NT2/D1 (cell line): Measurements from ENCODE around the gene CEACAM5.
"Not testable (repeated sequence)": the region's sequence is repeated elsewhere in the genome, so short reads cannot be mapped to it uniquely, and the experiment has no call there.

Experiments used
- DNase-seq: peaks from one replicate; pipeline ENCODE4 v3.0.0-alpha.2; 2011; ENCODE audit warnings: low read depth, low spot score
- H3K27me3 ChIP-seq: 2 replicates; pipeline ENCODE4 v1.6.0; 2011; ENCODE audit warnings: mild to moderate bottlenecking; ENCODE audit not compliant: insufficient read length, insufficient read depth
- H3K36me3 ChIP-seq: 2 replicates; pipeline ENCODE4 v1.6.1; 2011; ENCODE audit warnings: mild to moderate bottlenecking, low read length, mixed read lengths; ENCODE audit not compliant: insufficient read depth, insufficient read length
- H3K4me1 ChIP-seq: 2 replicates; pipeline ENCODE4 v1.5.1; 2011; ENCODE audit not compliant: insufficient read depth, insufficient read length
- H3K4me3 ChIP-seq: 2 replicates; pipeline ENCODE4 v1.5.1; 2011; ENCODE audit warnings: low read depth; ENCODE audit not compliant: insufficient read length
- H3K9ac ChIP-seq: 2 replicates; pipeline ENCODE4 v1.6.0; 2011; ENCODE audit warnings: low read depth; ENCODE audit not compliant: insufficient read length
- H3K9me3 ChIP-seq: 2 replicates; pipeline ENCODE4 v1.5.1; 2011; ENCODE audit warnings: mild to moderate bottlenecking, low read length; ENCODE audit not compliant: insufficient read depth
- SUZ12 ChIP-seq: IDR thresholded peaks from 2 replicates; pipeline ENCODE4 v1.6.1; 2011; ENCODE audit not compliant: insufficient read length, insufficient read depth; ENCODE audit errors: extremely low read depth
- YY1 ChIP-seq: IDR thresholded peaks from 2 replicates; pipeline ENCODE4 v1.6.1; 2011; ENCODE audit not compliant: insufficient read length, insufficient read depth
- ZNF274 ChIP-seq: IDR thresholded peaks from 2 replicates; pipeline ENCODE4 v1.6.1; 2011; ENCODE audit warnings: mild to moderate bottlenecking, low read depth, low read length

The CEACAM5 gene

DNA sequence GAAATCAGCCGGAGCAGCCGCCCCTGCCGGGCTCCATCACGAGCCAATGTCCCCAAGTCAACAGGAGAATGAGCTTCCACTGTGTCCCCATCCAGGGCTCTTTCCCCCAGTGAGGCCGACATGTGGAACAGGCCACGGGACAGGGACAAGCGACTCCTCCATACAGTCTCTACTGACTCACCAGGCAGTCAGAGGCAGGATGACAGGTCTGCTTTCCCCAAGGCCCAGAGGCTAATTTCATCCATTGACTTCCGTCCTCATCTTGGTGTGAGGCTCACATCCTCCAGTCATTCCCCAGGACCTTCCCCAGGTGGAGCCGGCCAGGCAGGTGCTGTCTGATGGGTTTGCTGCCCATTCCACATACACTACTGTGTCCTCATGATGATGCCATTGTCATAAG is 50.4 kb downstream of the CEACAM5 start:
- no peak for TF ChIP-seq SUZ12
- Histone ChIP-seq H3K36me3 (no peaks in the 10 kb centered on the region), H3K27me3 (peaks cover 43% of the 10 kb centered on the region), H3K4me3 (no peak overlapping the region), H3K9ac (no peak overlapping the region), H3K9me3 (no peaks in the 10 kb centered on the region), H3K4me1 (no peaks in the 10 kb centered on the region)
- DNase-seq = no peak

DNA sequence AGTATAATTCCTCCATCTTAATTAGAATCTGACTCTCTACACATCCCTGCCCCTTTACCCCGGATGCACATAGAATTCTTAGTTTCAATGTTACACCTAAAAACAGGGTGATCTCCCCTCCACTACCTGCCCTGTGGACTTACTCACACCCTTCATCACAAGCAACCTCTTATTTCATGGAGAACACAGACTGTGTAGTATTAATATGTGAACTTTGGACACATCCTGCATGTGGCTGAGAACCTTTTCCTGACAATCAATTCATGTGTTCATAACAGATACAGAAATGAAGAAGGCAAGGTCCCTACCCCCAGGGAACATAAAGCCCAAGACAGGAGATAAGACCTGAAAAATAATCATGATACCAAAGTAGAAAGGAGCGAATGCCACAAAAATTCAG is 58.7 kb downstream of the CEACAM5 start:
- Histone ChIP-seq H3K4me3 (no peak overlapping the region), H3K27me3 (peaks cover 30% of the 10 kb centered on the region), H3K4me1 (no peaks in the 10 kb centered on the region), H3K9ac (no peak overlapping the region), H3K36me3 (no peaks in the 10 kb centered on the region), H3K9me3 (peaks cover 5% of the 10 kb centered on the region; the same call in 1 of the 2 replicates)
- no peak for TF ChIP-seq ZNF274
- TF ChIP-seq YY1 = no peak
- TF ChIP-seq SUZ12 = no peak
- no peak for DNase-seq

DNA sequence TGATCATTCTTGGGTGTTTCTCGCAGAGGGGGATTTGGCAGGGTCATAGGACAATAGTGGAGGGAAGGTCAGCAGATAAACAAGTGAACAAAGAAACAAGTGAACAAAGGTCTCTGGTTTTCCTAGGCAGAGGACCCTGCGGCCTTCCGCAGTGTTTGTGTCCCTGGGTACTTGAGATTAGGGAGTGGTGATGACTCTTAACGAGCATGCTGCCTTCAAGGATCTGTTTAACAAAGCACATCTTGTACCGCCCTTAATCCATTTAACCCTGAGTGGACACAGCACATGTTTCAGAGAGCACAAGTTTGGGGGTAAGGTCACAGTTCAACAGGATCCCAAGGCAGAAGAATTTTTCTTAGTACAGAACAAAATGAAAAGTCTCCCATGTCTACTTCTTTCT is 59.7 kb downstream of the CEACAM5 start:
- not testable (repeated sequence) for H3K9ac ChIP-seq, H3K9me3 ChIP-seq, H3K4me1 ChIP-seq, H3K36me3 ChIP-seq, DNase-seq, H3K4me3 ChIP-seq
- H3K27me3 ChIP-seq = peaks cover 20% of the 10 kb centered on the region

DNA sequence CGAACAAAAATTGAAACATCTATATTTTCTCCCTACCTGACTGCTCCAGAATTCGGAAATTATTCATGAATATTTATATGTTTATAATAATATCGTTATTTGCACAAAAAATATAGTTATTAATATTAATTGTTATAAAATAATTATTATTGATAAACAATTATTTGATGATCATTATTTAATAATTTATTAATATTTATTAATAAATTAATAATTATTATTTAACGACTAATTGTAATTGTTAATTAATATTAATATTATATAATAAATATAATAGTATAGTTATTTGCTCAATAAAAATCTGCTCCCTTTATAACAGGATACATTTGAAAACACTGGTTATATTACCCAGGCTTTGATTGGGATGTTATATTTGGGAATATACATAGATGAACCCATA is 61.2 kb downstream of the CEACAM5 start:
- Histone ChIP-seq H3K9ac (no peak overlapping the region), H3K36me3 (no peaks in the 10 kb centered on the region), H3K9me3 (peaks cover 5% of the 10 kb centered on the region; the same call in 1 of the 2 replicates), H3K4me1 (no peaks in the 10 kb centered on the region), H3K27me3 (peaks cover 11% of the 10 kb centered on the region), H3K4me3 (no peak overlapping the region)
- no peak for DNase-seq
- TF ChIP-seq ZNF274 (no peak), YY1 (no peak), SUZ12 (no peak)

DNA sequence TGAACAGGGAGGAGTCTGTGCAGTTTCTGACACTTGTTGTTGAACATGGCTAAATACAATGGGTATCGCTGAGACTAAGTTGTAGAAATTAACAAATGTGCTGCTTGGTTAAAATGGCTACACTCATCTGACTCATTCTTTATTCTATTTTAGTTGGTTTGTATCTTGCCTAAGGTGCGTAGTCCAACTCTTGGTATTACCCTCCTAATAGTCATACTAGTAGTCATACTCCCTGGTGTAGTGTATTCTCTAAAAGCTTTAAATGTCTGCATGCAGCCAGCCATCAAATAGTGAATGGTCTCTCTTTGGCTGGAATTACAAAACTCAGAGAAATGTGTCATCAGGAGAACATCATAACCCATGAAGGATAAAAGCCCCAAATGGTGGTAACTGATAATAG is 63.0 kb downstream of the CEACAM5 start:
- Histone ChIP-seq H3K9me3 (peaks cover 5% of the 10 kb centered on the region; the same call in 1 of the 2 replicates), H3K4me3 (no peak overlapping the region), H3K36me3 (no peaks in the 10 kb centered on the region), H3K27me3 (no peaks in the 10 kb centered on the region), H3K4me1 (no peaks in the 10 kb centered on the region), H3K9ac (no peak overlapping the region)
- TF ChIP-seq SUZ12 = no peak
- TF ChIP-seq ZNF274 = no peak
- no peak for TF ChIP-seq YY1
- DNase-seq = no peak

DNA sequence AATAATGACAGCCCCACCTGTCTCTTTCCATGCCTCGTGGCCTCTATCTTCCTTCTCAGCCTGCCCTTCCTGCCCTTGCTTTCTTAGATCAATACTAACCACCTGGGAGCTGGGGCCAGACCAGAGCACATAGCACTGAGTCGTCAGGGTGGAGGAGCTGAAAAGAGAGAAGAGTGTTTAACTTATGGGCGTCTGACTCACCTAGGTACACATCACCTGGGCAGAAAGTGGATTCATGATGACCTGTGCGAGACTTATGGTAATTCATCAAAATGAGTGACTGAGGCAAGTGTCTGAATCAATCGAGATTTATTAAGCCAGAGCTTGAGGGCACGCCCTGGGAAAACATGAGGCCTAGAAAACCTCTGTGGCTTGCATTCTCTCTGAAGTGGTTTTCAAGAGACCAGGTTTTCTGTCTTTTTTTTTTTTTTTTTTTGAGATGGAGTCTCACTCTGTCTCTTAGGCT is 66.1 kb downstream of the CEACAM5 start:
- no peak for TF ChIP-seq SUZ12
- TF ChIP-seq ZNF274 = no peak
- TF ChIP-seq YY1 = no peak
- Histone ChIP-seq H3K27me3 (no peaks in the 10 kb centered on the region), H3K36me3 (no peaks in the 10 kb centered on the region), H3K4me1 (no peaks in the 10 kb centered on the region), H3K9me3 (no peaks in the 10 kb centered on the region), H3K4me3 (no peak overlapping the region), H3K9ac (no peak overlapping the region)
- DNase-seq = no peak

DNA sequence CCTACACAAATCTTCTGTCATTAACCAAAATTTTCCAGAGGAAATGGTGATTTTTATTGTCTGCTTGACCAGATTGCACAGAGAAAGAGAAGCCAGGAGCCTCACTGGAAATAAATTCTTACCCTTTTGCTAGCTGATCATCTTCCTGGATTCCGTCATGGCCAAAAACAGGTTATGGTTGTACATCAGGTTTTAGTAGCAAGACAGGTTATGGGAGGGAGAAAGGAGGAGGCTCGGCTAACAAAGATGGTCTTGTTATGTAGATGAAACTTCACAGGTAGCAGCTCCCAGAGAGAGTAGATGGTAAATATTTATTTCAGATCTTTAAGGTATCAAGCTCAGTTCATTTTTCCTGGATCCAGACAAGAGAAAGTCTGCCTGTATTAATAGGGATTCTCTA is 68.3 kb downstream of the CEACAM5 start:
- Histone ChIP-seq H3K4me3 (no peak overlapping the region), H3K4me1 (no peaks in the 10 kb centered on the region), H3K9ac (no peak overlapping the region), H3K9me3 (no peaks in the 10 kb centered on the region), H3K27me3 (no peaks in the 10 kb centered on the region), H3K36me3 (no peaks in the 10 kb centered on the region)
- TF ChIP-seq SUZ12 (no peak), ZNF274 (no peak), YY1 (no peak)
- DNase-seq = no peak
